Natural killer cell treated with Interleukin-12 subunit alpha and Interleukin-12 subunit beta and Interleukin-15 and Interleukin-18, amount 100 ng/mL, for 72 hours (primary cell): ENCODE measurements around the gene HRG. TPM values are rescaled to one million over a fixed set of nuclear protein-coding genes. Genes with fewer than 3 reads are reported as not detected.

Experiments used
- ATAC-seq, 2 donors: fragments of 150-1000 bp; cut with Tn5 transposase in 1 of 2; sonication (Bioruptor Pico), chemical (Tn5 transposase) in 1 of 2; 2 replicates each; pipeline ENCODE4 v1.10.0; 2021
- DNase-seq: peaks from one replicate; pipeline ENCODE4 v3.0.0; 2022; ENCODE audit warnings: low spot score
- H3K27ac Mint-ChIP-seq, 2 donors: 1 replicate in 1 of 2; 2 replicates in 1 of 2; pipeline ENCODE4 v1.8.0; 2022; ENCODE audit warnings: mixed read lengths in 2 of 2, mild to moderate bottlenecking in 1 of 2, moderate library complexity in 1 of 2
- H3K27me3 Mint-ChIP-seq, 2 donors: 1 replicate in 1 of 2; 2 replicates in 1 of 2; pipeline ENCODE4 v1.8.0; 2022; ENCODE audit warnings: mixed read lengths in 2 of 2
- H3K36me3 Mint-ChIP-seq: one replicate; pipeline ENCODE4 v1.8.0; 2022; ENCODE audit warnings: mixed read lengths
- H3K4me1 Mint-ChIP-seq, 2 donors: 1 replicate in 1 of 2; 2 replicates in 1 of 2; pipeline ENCODE4 v1.8.0; 2022; ENCODE audit warnings: low read depth in 2 of 2, mixed read lengths in 2 of 2, mild to moderate bottlenecking in 1 of 2
- H3K4me3 Mint-ChIP-seq: one replicate; pipeline ENCODE4 v1.8.0; 2022; ENCODE audit warnings: mixed read lengths
- H3K9me3 Mint-ChIP-seq: 2 replicates; pipeline ENCODE4 v1.8.0; 2022; ENCODE audit warnings: mixed read lengths
- total RNA-seq, 2 donors: library from RNA; stranded (reverse); gene quantifications; one replicate each; pipeline ENCODE4 v1.2.3, GENCODE V29; 2022

HRG gene
- not detected for total RNA-seq

DNA sequence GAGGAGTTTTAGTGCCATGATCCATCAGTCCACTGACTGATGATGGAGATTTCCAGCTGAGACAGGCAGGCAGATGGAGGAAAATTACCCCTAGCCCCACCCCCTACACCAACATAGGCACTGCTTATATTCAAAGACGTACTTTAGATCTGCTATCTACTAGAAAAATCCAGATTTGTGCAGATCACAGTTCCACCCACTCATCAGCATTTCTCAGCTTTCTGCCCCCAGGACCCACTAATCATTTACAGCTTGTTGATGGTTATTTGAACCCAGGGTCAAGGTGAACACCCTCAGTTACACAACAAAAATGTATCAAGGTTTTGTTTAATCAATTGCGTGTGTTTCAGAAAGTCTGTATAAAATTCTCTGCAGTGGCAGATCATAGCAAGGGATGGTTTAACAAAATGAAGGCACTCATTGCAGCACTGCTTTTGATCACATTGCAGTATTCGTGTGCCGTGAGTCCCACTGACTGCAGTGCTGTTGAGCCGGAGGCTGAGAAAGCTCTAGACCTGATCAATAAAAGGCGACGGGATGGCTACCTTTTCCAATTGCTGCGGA lies at the start of gene HRG:
Gene HRG (plus strand): TSS at position 390 of the 564 bp plus-strand sequence. CDS start 18 bp downstream, at position 408.
- no peak for ATAC-seq
- Mint-ChIP-seq H3K4me1 (peaks cover 0 to 8% of the 10 kb centered on the region in 2 donors), H3K4me3 (no peak within 1 kb of the TSS)

GRCh38 chr3:186616299-186616617 lies 49.6 kb upstream of the HRG start:
- Mint-ChIP-seq H3K4me3 (peak overlapping the region; percentile 15), H3K27ac (no peak overlapping the region), H3K9me3 (no peaks in the 10 kb centered on the region), H3K27me3 (peaks cover 41 to 51% of the 10 kb centered on the region in 2 donors), H3K36me3 (no peaks in the 10 kb centered on the region), H3K4me1 (peaks cover 12 to 26% of the 10 kb centered on the region in 2 donors)
- ATAC-seq: no peak
- DNase-seq: no peak

More for the DNA sequence above, at the start of gene HRG:
- DNase-seq: no peak
- no peaks in the 10 kb centered on the region for H3K36me3 Mint-ChIP-seq
- no peak within 1 kb of the TSS for H3K27ac Mint-ChIP-seq
- H3K27me3 Mint-ChIP-seq: peaks cover 28 to 34% of the 10 kb centered on the region in 2 donors
- no peaks in the 10 kb centered on the region for H3K9me3 Mint-ChIP-seq

DNA sequence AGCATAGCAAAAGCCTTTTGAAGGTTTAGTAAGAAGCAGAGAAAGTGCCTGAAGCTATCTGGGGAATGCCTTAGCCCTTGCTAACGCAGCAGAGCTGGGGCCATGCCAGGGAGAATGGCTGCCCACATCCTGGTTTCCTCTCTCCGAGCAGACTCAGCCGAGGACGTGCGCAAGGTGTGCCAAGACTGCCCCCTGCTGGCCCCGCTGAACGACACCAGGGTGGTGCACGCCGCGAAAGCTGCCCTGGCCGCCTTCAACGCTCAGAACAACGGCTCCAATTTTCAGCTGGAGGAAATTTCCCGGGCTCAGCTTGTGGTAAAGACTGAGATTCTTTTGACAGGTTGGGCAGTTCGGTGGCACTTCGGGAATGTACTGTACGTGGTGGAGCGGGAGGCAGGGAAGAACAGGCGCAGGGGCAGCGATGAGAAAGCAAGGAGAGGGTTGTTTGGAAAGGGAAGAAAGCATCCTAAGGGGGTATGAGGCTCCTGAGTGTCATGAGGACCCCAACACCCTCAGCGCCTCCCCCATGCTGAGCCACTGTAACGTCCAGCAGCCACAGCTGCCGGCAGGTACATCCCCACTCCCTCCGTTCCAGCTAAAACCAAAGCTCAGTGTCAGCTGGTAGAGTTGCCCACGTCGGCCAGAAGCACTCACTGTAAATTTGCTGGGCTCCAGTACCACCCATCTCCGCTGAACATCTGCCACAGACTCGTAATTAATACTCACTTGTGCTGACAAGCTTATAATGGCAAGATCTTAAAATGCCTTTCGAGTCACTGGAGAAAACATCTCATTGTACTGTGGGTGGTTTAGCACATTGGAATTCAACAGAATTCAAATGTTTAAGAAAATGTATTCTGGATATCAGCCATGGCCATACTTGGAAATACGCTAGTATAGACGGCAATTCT lies 48.5 kb upstream of the HRG start:
- peak; percentile 97 to 98 for ATAC-seq
- peaks cover 12 to 26% of the 10 kb centered on the region in 2 donors for H3K4me1 Mint-ChIP-seq
- peak; percentile 86 for DNase-seq
- H3K27ac Mint-ChIP-seq: no peak overlapping the region
- H3K36me3 Mint-ChIP-seq: no peaks in the 10 kb centered on the region
- H3K27me3 Mint-ChIP-seq: peaks cover 42 to 53% of the 10 kb centered on the region in 2 donors
- H3K9me3 Mint-ChIP-seq: no peaks in the 10 kb centered on the region
- peak overlapping the region; percentile 62 for H3K4me3 Mint-ChIP-seq

- no peaks in the 10 kb centered on the region for H3K36me3 Mint-ChIP-seq
These were observed 47.4 kb upstream of the HRG start for GRCh38 chr3:186618318-186618938.

DNA sequence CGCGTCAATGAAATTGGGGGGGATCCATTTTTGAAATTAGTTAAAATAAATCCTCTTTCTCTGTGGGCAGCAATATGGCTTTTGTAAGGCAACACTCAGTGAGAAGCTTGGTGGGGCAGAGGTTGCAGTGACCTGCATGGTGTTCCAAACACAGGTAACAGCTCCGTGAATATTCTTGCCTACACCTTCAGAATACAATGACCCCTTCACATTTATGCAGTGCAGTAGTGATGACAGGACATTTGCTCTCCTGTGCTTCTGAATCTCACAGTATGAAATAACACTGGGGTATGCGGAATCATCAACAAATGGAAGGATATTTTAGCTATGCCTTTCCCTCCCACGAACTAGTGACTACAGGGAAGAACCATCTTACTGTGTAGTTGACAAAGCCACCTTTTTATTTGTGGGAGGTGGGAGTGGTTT lies 46.0 kb upstream of the HRG start:
- H3K4me1 Mint-ChIP-seq: peaks cover 9 to 20% of the 10 kb centered on the region in 2 donors
- H3K9me3 Mint-ChIP-seq: no peaks in the 10 kb centered on the region
- no peak overlapping the region for H3K4me3 Mint-ChIP-seq
- no peaks in the 10 kb centered on the region for H3K36me3 Mint-ChIP-seq
- peaks cover 35 to 40% of the 10 kb centered on the region in 2 donors for H3K27me3 Mint-ChIP-seq
- DNase-seq (no peak), ATAC-seq (no peak)
- no peak overlapping the region for H3K27ac Mint-ChIP-seq

More at GRCh38 chr3:186618318-186618938, 47.4 kb upstream of the HRG start:
- no peak overlapping the region for H3K27ac Mint-ChIP-seq
- DNase-seq: no peak
- H3K27me3 Mint-ChIP-seq: peaks cover 39 to 53% of the 10 kb centered on the region in 2 donors
- no peak overlapping the region for H3K4me3 Mint-ChIP-seq
- no peak for ATAC-seq
- H3K4me1 Mint-ChIP-seq: peaks cover 12 to 26% of the 10 kb centered on the region in 2 donors
- H3K9me3 Mint-ChIP-seq: no peaks in the 10 kb centered on the region

DNA sequence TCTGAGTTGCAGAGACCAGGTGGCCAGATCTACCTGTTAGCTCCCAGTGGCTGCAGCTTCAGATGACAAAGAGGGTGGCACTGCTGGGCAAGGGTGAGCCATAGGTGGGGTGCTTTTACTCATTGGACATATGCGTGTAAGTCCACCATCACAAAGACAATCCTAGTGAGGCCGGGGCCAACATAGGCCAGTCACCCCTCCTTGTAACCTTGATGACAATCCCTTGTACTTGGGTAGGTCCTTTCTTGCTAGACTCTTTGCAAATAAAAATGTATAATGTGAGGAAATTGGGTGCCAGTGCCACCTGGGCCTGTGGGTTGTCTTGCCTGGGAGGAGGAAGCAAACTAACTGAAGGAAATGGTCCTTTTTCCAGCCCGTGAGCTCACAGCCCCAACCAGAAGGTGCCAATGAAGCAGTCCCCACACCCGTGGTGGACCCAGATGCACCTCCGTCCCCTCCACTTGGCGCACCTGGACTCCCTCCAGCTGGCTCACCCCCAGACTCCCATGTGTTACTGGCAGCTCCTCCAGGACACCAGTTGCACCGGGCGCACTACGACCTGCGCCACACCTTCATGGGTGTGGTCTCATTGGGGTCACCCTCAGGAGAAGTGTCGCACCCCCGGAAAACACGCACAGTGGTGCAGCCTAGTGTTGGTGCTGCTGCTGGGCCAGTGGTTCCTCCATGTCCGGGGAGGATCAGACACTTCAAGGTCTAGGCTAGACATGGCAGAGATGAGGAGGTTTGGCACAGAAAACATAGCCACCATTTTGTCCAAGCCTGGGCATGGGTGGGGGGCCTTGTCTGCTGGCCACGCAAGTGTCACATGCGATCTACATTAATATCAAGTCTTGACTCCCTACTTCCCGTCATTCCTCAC lies 45.4 kb upstream of the HRG start:
- H3K27ac Mint-ChIP-seq: no peak overlapping the region
- no peak overlapping the region for H3K4me3 Mint-ChIP-seq
- no peaks in the 10 kb centered on the region for H3K36me3 Mint-ChIP-seq
- H3K27me3 Mint-ChIP-seq: peaks cover 32 to 36% of the 10 kb centered on the region in 2 donors
- no peaks in the 10 kb centered on the region for H3K9me3 Mint-ChIP-seq
- DNase-seq (no peak), ATAC-seq (no peak)
- H3K4me1 Mint-ChIP-seq: peaks cover 6 to 16% of the 10 kb centered on the region in 2 donors

DNA sequence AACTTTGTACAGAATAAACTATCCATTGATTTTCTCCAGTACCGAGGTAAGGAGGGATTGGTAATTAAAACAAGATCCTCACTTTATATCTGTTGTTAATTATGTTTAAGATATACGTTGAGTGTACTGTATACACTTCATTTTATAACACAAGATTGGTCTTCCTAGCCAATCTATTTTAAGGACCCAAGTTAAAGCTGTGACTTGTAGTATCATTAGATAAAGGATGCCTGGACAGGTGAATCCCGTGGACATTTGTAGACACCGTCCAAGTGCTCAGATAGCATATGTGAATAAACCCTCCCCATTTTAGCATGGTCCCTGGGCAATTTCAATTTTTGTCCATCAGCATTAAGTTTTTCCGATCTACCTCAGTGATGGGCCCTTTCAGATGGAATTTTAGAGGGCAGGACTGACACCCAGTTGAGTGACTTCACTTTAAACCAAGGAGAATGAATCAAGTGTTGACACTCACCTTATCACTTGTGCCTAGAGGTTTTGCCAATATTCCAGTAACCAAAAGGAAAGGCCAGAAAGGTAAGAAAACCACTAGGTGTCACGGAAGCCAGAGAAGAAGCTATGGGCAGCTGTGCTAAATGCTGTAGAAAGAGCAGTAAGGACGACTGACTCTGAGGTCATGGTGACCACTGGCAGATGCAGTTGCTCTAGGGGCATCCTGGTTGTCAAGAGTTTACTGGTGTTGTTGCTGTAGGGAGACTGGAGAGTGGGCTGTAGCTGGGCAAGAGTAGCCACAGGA lies 43.7 kb upstream of the HRG start:
- Mint-ChIP-seq H3K4me3 (no peak overlapping the region), H3K27ac (no peak overlapping the region), H3K27me3 (peaks cover 27 to 33% of the 10 kb centered on the region in 2 donors), H3K36me3 (no peaks in the 10 kb centered on the region), H3K4me1 (peaks cover 2 to 7% of the 10 kb centered on the region in 2 donors), H3K9me3 (no peaks in the 10 kb centered on the region)
- DNase-seq: no peak
- ATAC-seq: no peak

- H3K27ac Mint-ChIP-seq: no peak overlapping the region
- no peaks in the 10 kb centered on the region for H3K4me1 Mint-ChIP-seq
- H3K36me3 Mint-ChIP-seq: no peaks in the 10 kb centered on the region
- peaks cover 23 to 26% of the 10 kb centered on the region in 2 donors for H3K27me3 Mint-ChIP-seq
- DNase-seq (no peak), ATAC-seq (no peak)
- H3K9me3 Mint-ChIP-seq: no peaks in the 10 kb centered on the region
- H3K4me3 Mint-ChIP-seq: no peak overlapping the region
These were observed 43.0 kb upstream of the HRG start for GRCh38 chr3:186622651-186623310.

DNA sequence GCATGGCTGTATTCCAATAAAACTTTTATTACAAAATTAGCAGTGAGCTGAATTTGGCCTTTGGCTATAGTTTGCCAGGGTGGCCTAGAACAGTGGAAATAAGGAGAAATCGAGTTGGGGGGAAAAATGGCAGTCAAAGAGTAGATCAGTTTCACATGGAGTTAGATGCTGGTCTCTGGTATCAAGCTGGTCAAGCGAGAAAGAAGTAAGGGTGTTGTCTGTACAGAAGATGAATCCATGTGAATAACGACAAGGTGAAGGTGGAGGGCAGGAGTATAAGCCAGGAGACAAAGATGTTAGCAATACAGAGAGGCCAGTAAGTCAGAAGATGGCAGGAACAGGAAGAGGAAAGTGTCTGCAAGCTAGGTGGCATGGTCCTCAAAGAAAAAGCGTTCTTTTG lies 41.2 kb upstream of the HRG start:
- no peaks in the 10 kb centered on the region for H3K9me3 Mint-ChIP-seq
- H3K36me3 Mint-ChIP-seq: no peaks in the 10 kb centered on the region
- H3K4me1 Mint-ChIP-seq: no peaks in the 10 kb centered on the region
- ATAC-seq (no peak), DNase-seq (no peak)
- peaks cover 17 to 18% of the 10 kb centered on the region in 2 donors for H3K27me3 Mint-ChIP-seq
- no peak overlapping the region for H3K27ac Mint-ChIP-seq
- H3K4me3 Mint-ChIP-seq: no peak overlapping the region

DNA sequence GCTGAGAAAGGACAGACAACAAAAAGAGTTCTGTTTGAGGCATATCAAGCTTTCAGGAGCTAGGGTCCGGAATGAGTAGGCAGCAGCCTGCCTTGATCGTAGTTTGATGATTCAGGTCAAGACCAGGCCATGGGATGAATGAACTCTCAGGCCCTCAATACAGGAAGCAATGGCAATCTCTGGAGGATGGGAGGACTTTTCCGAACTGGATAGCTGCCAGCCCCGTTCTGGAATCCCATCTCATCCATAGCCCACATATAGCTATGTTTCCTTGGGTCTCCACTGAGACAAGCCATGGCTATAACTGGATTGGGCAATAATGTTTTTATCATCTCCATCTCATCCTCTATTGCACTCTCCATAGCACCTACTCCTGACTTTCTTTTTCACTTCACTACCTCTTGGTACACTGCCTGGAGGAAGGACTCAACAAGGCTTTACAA lies 40.2 kb upstream of the HRG start:
- peaks cover 22% of the 10 kb centered on the region in 2 donors for H3K27me3 Mint-ChIP-seq
- no peak overlapping the region for H3K4me3 Mint-ChIP-seq
- ATAC-seq (no peak), DNase-seq (no peak)
- no peaks in the 10 kb centered on the region for H3K4me1 Mint-ChIP-seq
- H3K27ac Mint-ChIP-seq: no peak overlapping the region
- no peaks in the 10 kb centered on the region for H3K9me3 Mint-ChIP-seq
- no peaks in the 10 kb centered on the region for H3K36me3 Mint-ChIP-seq

- ATAC-seq: no peak
- no peak overlapping the region for H3K4me3 Mint-ChIP-seq
- H3K36me3 Mint-ChIP-seq: no peaks in the 10 kb centered on the region
These were observed 39.5 kb upstream of the HRG start for GRCh38 chr3:186626254-186626847.

DNA sequence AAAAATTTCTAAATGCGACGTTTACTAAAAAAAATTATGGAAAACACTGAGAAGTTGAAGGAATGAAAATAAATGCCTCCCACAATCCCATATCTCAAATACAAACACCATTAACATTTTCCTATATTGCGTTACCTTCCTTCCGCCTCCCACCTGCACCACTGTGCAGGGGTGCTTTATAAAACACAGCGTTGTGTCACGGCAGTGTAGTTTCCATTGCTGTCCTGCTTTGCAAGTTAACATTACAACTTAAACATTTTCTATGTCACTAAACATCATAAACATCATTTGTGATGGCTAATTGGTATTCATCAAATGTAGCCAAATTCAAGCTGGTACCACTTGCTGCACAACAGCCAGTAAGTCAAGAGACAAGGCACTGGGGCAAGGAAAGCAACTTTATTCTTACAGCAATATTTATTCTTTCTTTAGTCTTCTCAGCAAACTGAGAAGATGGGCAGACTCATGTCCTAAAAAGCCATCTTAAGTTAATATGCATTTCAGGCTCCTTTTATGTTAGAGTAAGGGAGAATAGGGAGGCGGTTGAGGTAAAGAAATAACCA lies 37.9 kb upstream of the HRG start:
- H3K4me3 Mint-ChIP-seq: no peak overlapping the region
- H3K27ac Mint-ChIP-seq: no peak overlapping the region
- DNase-seq: no peak
- no peaks in the 10 kb centered on the region for H3K4me1 Mint-ChIP-seq
- H3K36me3 Mint-ChIP-seq: no peaks in the 10 kb centered on the region
- no peak for ATAC-seq
- H3K27me3 Mint-ChIP-seq: peaks cover 17 to 20% of the 10 kb centered on the region in 2 donors
- no peaks in the 10 kb centered on the region for H3K9me3 Mint-ChIP-seq

More at GRCh38 chr3:186626254-186626847, 39.5 kb upstream of the HRG start:
- no peak for DNase-seq
- Mint-ChIP-seq H3K4me1 (no peaks in the 10 kb centered on the region), H3K9me3 (no peaks in the 10 kb centered on the region), H3K27ac (no peak overlapping the region), H3K27me3 (peaks cover 25 to 28% of the 10 kb centered on the region in 2 donors)
